SJCRH30 (cell line): ENCODE measurements around the gene SEC23B. TPM values are rescaled to one million over a fixed set of nuclear protein-coding genes. Genes with fewer than 3 reads are reported as not detected.
A peak's percentile ranks its signal among the peaks of the same experiment; 100 is the strongest.
"Not testable (repeated sequence)": the region's sequence is repeated elsewhere in the genome, so short reads cannot be mapped to it uniquely, and the experiment has no call there.

Experiments
- DNase-seq, 2 experiments: peaks; one replicate each; pipeline ENCODE4 v3.0.0-alpha.2; 2015 to 2020
- H3K27ac ChIP-seq: fragments of 250-450 bp; sonication (Bioruptor Pico); 2 replicates; pipeline ENCODE4 v1.5.1; 2020; ENCODE audit warnings: mild to moderate bottlenecking, moderate library complexity
- H3K27me3 ChIP-seq: fragments of 250-450 bp; sonication (Bioruptor Pico); 2 replicates; pipeline ENCODE4 v1.5.1; 2020; ENCODE audit warnings: mild to moderate bottlenecking, moderate library complexity
- H3K36me3 ChIP-seq: fragments of 250-450 bp; sonication (Bioruptor Pico); 2 replicates; pipeline ENCODE4 v1.5.1; 2020; ENCODE audit warnings: mild to moderate bottlenecking, moderate library complexity
- H3K4me1 ChIP-seq: fragments of 250-450 bp; sonication (Bioruptor Pico); 2 replicates; pipeline ENCODE4 v1.5.1; 2020; ENCODE audit warnings: mild to moderate bottlenecking, moderate library complexity
- H3K4me3 ChIP-seq: fragments of 250-450 bp; sonication (Bioruptor Pico); 2 replicates; pipeline ENCODE4 v1.5.1; 2020; ENCODE audit warnings: mild to moderate bottlenecking, moderate library complexity
- H3K9me3 ChIP-seq: fragments of 250-450 bp; sonication (Bioruptor Pico); replicated peaks from 2 replicates; pipeline ENCODE4 v1.5.1; 2020; ENCODE audit warnings: mild to moderate bottlenecking, moderate library complexity
- total RNA-seq: library from RNA; depleted of rRNA; stranded (reverse); fragments of >200 nt; shearing (Covaris generic); gene quantifications from 2 replicates; pipeline ENCODE4 v1.2.3, GENCODE V29; 2014

The SEC23B gene
- total RNA-seq, 1 experiment from 2014 or later, result 61.4 TPM

GRCh38 chr20:18506744-18507143 is 996 bp upstream of the SEC23B start:
- Histone ChIP-seq H3K4me1 (no peaks in the 10 kb centered on the region), H3K27ac (peak overlapping the region; percentile 56; the same call in 1 of the 2 replicates), H3K36me3 (peaks cover 3% of the 10 kb centered on the region; the same call in 1 of the 2 replicates), H3K4me3 (peak overlapping the region; percentile 74), H3K9me3 (no peaks in the 10 kb centered on the region), H3K27me3 (no peaks in the 10 kb centered on the region)
- no peak for DNase-seq

- no peaks in the 10 kb centered on the region for H3K4me1 ChIP-seq
- no peaks in the 10 kb centered on the region for H3K9me3 ChIP-seq
- H3K4me3 ChIP-seq, result no peak overlapping the region
- no peak for DNase-seq
- no peak overlapping the region for H3K27ac ChIP-seq
- peaks cover 32% of the 10 kb centered on the region for H3K36me3 ChIP-seq
- H3K27me3 ChIP-seq, result no peaks in the 10 kb centered on the region
Observed at GRCh38 chr20:18511571-18511970, 3.8 kb downstream of the SEC23B start.

GRCh38 chr20:18513208-18513607 is 5.5 kb downstream of the SEC23B start:
- H3K36me3 ChIP-seq, result peaks cover 32% of the 10 kb centered on the region
- no peaks in the 10 kb centered on the region for H3K27me3 ChIP-seq
- H3K4me1 ChIP-seq, result no peaks in the 10 kb centered on the region
- no peak overlapping the region for H3K27ac ChIP-seq
- H3K4me3 ChIP-seq, result no peak overlapping the region
- no peak for DNase-seq
- H3K9me3 ChIP-seq, result no peaks in the 10 kb centered on the region

- no peaks in the 10 kb centered on the region for H3K9me3 ChIP-seq
- H3K4me3 ChIP-seq, result no peak overlapping the region
- H3K4me1 ChIP-seq, result no peaks in the 10 kb centered on the region
- DNase-seq, result no peak
- peaks cover 32% of the 10 kb centered on the region for H3K36me3 ChIP-seq
- H3K27ac ChIP-seq, result no peak overlapping the region
- H3K27me3 ChIP-seq, result no peaks in the 10 kb centered on the region
Observed at GRCh38 chr20:18514127-18514526, 6.4 kb downstream of the SEC23B start.

- Histone ChIP-seq H3K36me3 (peaks cover 32% of the 10 kb centered on the region), H3K4me1 (no peaks in the 10 kb centered on the region), H3K27me3 (no peaks in the 10 kb centered on the region), H3K4me3 (no peak overlapping the region), H3K27ac (no peak overlapping the region), H3K9me3 (no peaks in the 10 kb centered on the region)
- no peak for DNase-seq
Observed at GRCh38 chr20:18515973-18516372, 8.2 kb downstream of the SEC23B start.

GRCh38 chr20:18522066-18522465 is 14.3 kb downstream of the SEC23B start:
- H3K36me3 ChIP-seq, result peaks cover 27% of the 10 kb centered on the region
- not testable (repeated sequence) for H3K27me3 ChIP-seq, H3K9me3 ChIP-seq, DNase-seq, H3K4me3 ChIP-seq, H3K4me1 ChIP-seq, H3K27ac ChIP-seq

- no peaks in the 10 kb centered on the region for H3K4me1 ChIP-seq
- H3K27ac ChIP-seq, result no peak overlapping the region
- H3K27me3 ChIP-seq, result no peaks in the 10 kb centered on the region
- peaks cover 37% of the 10 kb centered on the region for H3K36me3 ChIP-seq
- H3K4me3 ChIP-seq, result no peak overlapping the region
- DNase-seq, result no peak
- no peaks in the 10 kb centered on the region for H3K9me3 ChIP-seq
Observed at GRCh38 chr20:18523066-18523465, 15.3 kb downstream of the SEC23B start.

- Histone ChIP-seq H3K4me3 (no peak overlapping the region), H3K4me1 (no peaks in the 10 kb centered on the region), H3K9me3 (no peaks in the 10 kb centered on the region), H3K36me3 (peaks cover 51% of the 10 kb centered on the region), H3K27ac (no peak overlapping the region), H3K27me3 (no peaks in the 10 kb centered on the region)
- DNase-seq, result no peak
Observed at GRCh38 chr20:18524646-18525045, 16.9 kb downstream of the SEC23B start.

- peaks cover 60% of the 10 kb centered on the region for H3K36me3 ChIP-seq
- not testable (repeated sequence) for H3K4me3 ChIP-seq, DNase-seq, H3K27me3 ChIP-seq, H3K27ac ChIP-seq, H3K4me1 ChIP-seq, H3K9me3 ChIP-seq
Observed at GRCh38 chr20:18526761-18527160, 19.0 kb downstream of the SEC23B start.

- Histone ChIP-seq H3K4me1 (no peaks in the 10 kb centered on the region), H3K4me3 (no peak overlapping the region), H3K9me3 (no peaks in the 10 kb centered on the region), H3K27me3 (no peaks in the 10 kb centered on the region), H3K36me3 (peaks cover 60% of the 10 kb centered on the region), H3K27ac (no peak overlapping the region)
- no peak for DNase-seq
Observed at GRCh38 chr20:18527339-18527738, 19.6 kb downstream of the SEC23B start.

- no peak overlapping the region for H3K4me3 ChIP-seq
- no peaks in the 10 kb centered on the region for H3K9me3 ChIP-seq
- DNase-seq, result no peak
- H3K36me3 ChIP-seq, result peaks cover 61% of the 10 kb centered on the region
- no peak overlapping the region for H3K27ac ChIP-seq
- H3K27me3 ChIP-seq, result no peaks in the 10 kb centered on the region
- H3K4me1 ChIP-seq, result no peaks in the 10 kb centered on the region
Observed at GRCh38 chr20:18527836-18528235, 20.1 kb downstream of the SEC23B start.

- Histone ChIP-seq H3K4me3 (no peak overlapping the region), H3K9me3 (no peaks in the 10 kb centered on the region), H3K27me3 (no peaks in the 10 kb centered on the region), H3K4me1 (no peaks in the 10 kb centered on the region), H3K27ac (no peak overlapping the region), H3K36me3 (peaks cover 73% of the 10 kb centered on the region)
- DNase-seq, result no peak
Observed at GRCh38 chr20:18529041-18529440, 21.3 kb downstream of the SEC23B start.

GRCh38 chr20:18532626-18533025 is 24.9 kb downstream of the SEC23B start:
- H3K4me3 ChIP-seq, result no peak overlapping the region
- no peaks in the 10 kb centered on the region for H3K9me3 ChIP-seq
- no peaks in the 10 kb centered on the region for H3K27me3 ChIP-seq
- H3K36me3 ChIP-seq, result peaks cover 63% of the 10 kb centered on the region
- no peak for DNase-seq
- H3K27ac ChIP-seq, result no peak overlapping the region
- H3K4me1 ChIP-seq, result no peaks in the 10 kb centered on the region

- no peak for DNase-seq
- H3K9me3 ChIP-seq, result no peaks in the 10 kb centered on the region
- H3K4me3 ChIP-seq, result no peak overlapping the region
- no peaks in the 10 kb centered on the region for H3K4me1 ChIP-seq
- H3K27ac ChIP-seq, result no peak overlapping the region
- H3K36me3 ChIP-seq, result peaks cover 56% of the 10 kb centered on the region
- H3K27me3 ChIP-seq, result no peaks in the 10 kb centered on the region
Observed at GRCh38 chr20:18533491-18533890, 25.8 kb downstream of the SEC23B start.

GRCh38 chr20:18533978-18534644 is 26.4 kb downstream of the SEC23B start:
- no peak for DNase-seq
- Histone ChIP-seq H3K9me3 (no peaks in the 10 kb centered on the region), H3K36me3 (peaks cover 52% of the 10 kb centered on the region), H3K27me3 (no peaks in the 10 kb centered on the region), H3K4me3 (no peak overlapping the region), H3K27ac (no peak overlapping the region), H3K4me1 (no peaks in the 10 kb centered on the region)

- no peaks in the 10 kb centered on the region for H3K27me3 ChIP-seq
- no peaks in the 10 kb centered on the region for H3K9me3 ChIP-seq
- peaks cover 46% of the 10 kb centered on the region for H3K36me3 ChIP-seq
- H3K4me3 ChIP-seq, result no peak overlapping the region
- no peak for DNase-seq
- no peak overlapping the region for H3K27ac ChIP-seq
- H3K4me1 ChIP-seq, result no peaks in the 10 kb centered on the region
Observed at GRCh38 chr20:18537651-18538050, 29.9 kb downstream of the SEC23B start.
